A549 treated with dexamethasone at 1 μM for 4 hours (cell line): Measurements from ENCODE around the gene MMP13. TPM values are rescaled to one million over a fixed set of nuclear protein-coding genes. Genes with fewer than 3 reads are reported as not detected.

Experiments used
- total RNA-seq: library from RNA; stranded (reverse); fragments of 200-300 nt; extraction: Qiagen RNA extraction; gene quantifications from 5 replicates; pipeline ENCODE4 v1.2.3, GENCODE V29; 2022

MMP13 gene
- total RNA-seq = not detected in 5 replicates

DNA sequence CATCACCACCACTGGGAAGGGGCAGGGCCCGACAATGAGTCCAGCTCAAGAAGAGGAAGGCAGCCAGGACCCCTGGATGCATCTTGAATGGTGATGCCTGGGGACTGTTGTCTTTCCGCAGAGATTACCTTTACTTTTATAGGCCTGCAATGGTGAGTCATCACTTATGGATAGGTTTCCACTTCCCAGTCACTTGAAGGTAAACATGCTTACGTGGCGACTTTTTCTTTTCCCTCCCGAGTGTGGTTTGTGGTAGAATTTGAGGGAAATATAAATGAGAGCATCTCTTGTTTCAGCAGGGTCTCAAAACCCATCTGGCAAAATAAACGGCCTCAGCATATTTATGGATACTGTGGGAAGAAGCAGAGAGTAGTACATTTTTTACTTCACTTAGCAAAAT lies at the start of gene MMP13:
MMP13 (minus strand) TSS at position 109 of the 400 bp plus-strand sequence; CDS start at position 82, 27 bp downstream.

Other genes starting within 250 kb of the MMP13 start
- not detected in 5 replicates for gene MMP27, start 250.0 kb downstream of the MMP13 start, total RNA-seq
- gene MMP8, start 230.8 kb downstream of the MMP13 start, total RNA-seq = not detected in 5 replicates
- gene MMP10, start 175.1 kb downstream of the MMP13 start, total RNA-seq = 0.53 to 1.6 TPM (median 0.87 TPM) in 5 replicates
- gene MMP1, start 157.6 kb downstream of the MMP13 start, total RNA-seq = 0.50 to 1.3 TPM (median 0.93 TPM) in 5 replicates
- 0.46 to 0.47 TPM in 2 of 5 replicates, not detected in the others for gene MMP3, start 112.1 kb downstream of the MMP13 start, total RNA-seq
- gene MMP12, start 80.8 kb downstream of the MMP13 start, total RNA-seq = 0.04 to 0.12 TPM (median 0.08 TPM) in 4 of 5 replicates, not detected in the other
- 57.8 to 68.3 TPM (median 62.1 TPM) in 5 replicates for gene DCUN1D5, start 136.4 kb upstream of the MMP13 start, total RNA-seq
- gene DYNC2H1, start 153.7 kb upstream of the MMP13 start, total RNA-seq = 5.1 to 6.3 TPM (median 6.1 TPM) in 5 replicates